ENCODE results near the gene VMO1. TPM values are rescaled to one million over a fixed set of nuclear protein-coding genes. Genes with fewer than 3 reads are reported as not detected.

The VMO1 gene
- total RNA-seq, 1 experiment from 2014 or later = not detected

- TF ChIP-seq CTCF (conservative IDR thresholded peaks at IDR 0.05) = no peak
- Histone ChIP-seq H2BK120ac (ENCODE audit: low read depth, low read length, poor library complexity, severe bottlenecking) (no peak overlapping the region), H3K27ac (ENCODE audit: insufficient read length, low read depth, low read length) (no peak overlapping the region), H3T11ph (ENCODE audit: low read length) (no peak overlapping the region), H2BK12ac (ENCODE audit: insufficient read length, low read depth, low read length) (no peak overlapping the region), H2AFZ (ENCODE audit: low read length) (no peak overlapping the region), H3K79me2 (ENCODE audit: insufficient read depth, low read length) (no peaks in the 10 kb centered on the region), H2BK20ac (ENCODE audit: low read depth, low read length, poor library complexity, severe bottlenecking) (no peak overlapping the region), H4K20me1 (ENCODE audit: control insufficient read depth, insufficient read depth, insufficient read length) (peaks cover 3% of the 10 kb centered on the region), H3K56ac (ENCODE audit: insufficient read length, low read depth, low read length) (no peak overlapping the region), H4K5ac (ENCODE audit: insufficient read length, low read depth, low read length) (no peak overlapping the region), H3K4me1 (ENCODE audit: insufficient read depth, low read length) (peaks cover 2% of the 10 kb centered on the region; the same call in 1 of the 2 replicates), H2AK5ac (ENCODE audit: insufficient read length, low read length) (no peak overlapping the region), H4K91ac (ENCODE audit: insufficient read length, low read depth, low read length) (no peak overlapping the region), H3K27me3 (ENCODE audit: insufficient read depth, low read length) (peaks cover 47% of the 10 kb centered on the region), H3K23ac (ENCODE audit: insufficient read length, low read depth, low read length) (no peak overlapping the region), H3K9ac (ENCODE audit: extremely low read depth, insufficient read length, low read length) (no peak overlapping the region), H3K18ac (ENCODE audit: insufficient read length, low read depth, low read length) (no peak overlapping the region), H3K23me2 (ENCODE audit: insufficient read length, low read depth, low read length, poor library complexity, severe bottlenecking) (peaks cover 17% of the 10 kb centered on the region), H2BK15ac (ENCODE audit: low read depth, low read length) (no peak overlapping the region), H3K4me2 (ENCODE audit: insufficient read depth, insufficient read length, low read length) (peak overlapping the region; percentile 11), H3K4ac (ENCODE audit: low read depth, low read length) (no peak overlapping the region), H3K79me1 (ENCODE audit: insufficient read depth, low read depth, low read length, poor library complexity, severe bottlenecking) (no peaks in the 10 kb centered on the region), H2BK5ac (ENCODE audit: insufficient read length, low read length) (no peak overlapping the region), H3K9me3 (ENCODE audit: control insufficient read depth, low read depth, low read length) (no peaks in the 10 kb centered on the region), H3K14ac (ENCODE audit: insufficient read depth, low read length) (no peak overlapping the region; the same call in 1 of the 2 replicates), H4K8ac (replicated peaks; ENCODE audit: insufficient read length, low read depth, low read length) (no peak overlapping the region)
- peaks cover 26 to 36% of the 10 kb centered on the region in 2 experiments for H3K4me1 Mint-ChIP-seq
- no peaks in the 10 kb centered on the region; a peak in 1 of 5 replicates for H3K9me3 Mint-ChIP-seq
- DNase-seq = peak; percentile 41
- no CpG with 5 or more reads among the region's 61 CpGs for WGBS (ENCODE audit: extremely low coverage, insufficient read length, low lambda C conversion rate)
- no peaks in the 10 kb centered on the region; a peak in 1 of 7 replicates for H3K36me3 Mint-ChIP-seq (ENCODE audit: insufficient read depth in 1 of 3, low read depth in 3 of 3)
- no peak overlapping the region for H3K4me3 Mint-ChIP-seq
- no peak overlapping the region for H3K27ac Mint-ChIP-seq
- H3K27me3 Mint-ChIP-seq (ENCODE audit: low read depth) = peaks cover 82% of the 10 kb centered on the region
Observed at GRCh38 chr17:4785311-4786105, 656 bp downstream of the VMO1 start.
